HG03439 (cell line): Measurements from ENCODE around the gene LCMT2.

Experiments
- ATAC-seq: cut with Tn5 transposase; IDR thresholded peaks from one replicate; pipeline ENCODE4 v1.9.1; 2021; ENCODE audit warnings: mild to moderate bottlenecking, moderate library complexity; ENCODE audit not compliant: unreplicated experiment

Gene LCMT2

GRCh38 chr15:43276563-43277200, 53.7 kb downstream of the LCMT2 start:
- no peak for ATAC-seq

GRCh38 chr15:43275740-43276562, 54.4 kb downstream of the LCMT2 start:
- no peak for ATAC-seq

- ATAC-seq: no peak
Measured at GRCh38 chr15:43274136-43274535, 56.2 kb downstream of the LCMT2 start.
